Body of pancreas (tissue), 4 donors: Measurements from ENCODE around the gene C3orf38.

Experiments
- POLR2A ChIP-seq, 3 donors: fragments of 450-650 bp; IDR thresholded peaks; one replicate each; pipeline ENCODE4 v1.6.1; 2016; ENCODE audit warnings: antibody characterized with exemption in 3 of 3, mild to moderate bottlenecking in 2 of 3
- TF ChIP-seq, protein P1 (sequence below), 7 experiments: fragments of 450-650 bp in 4 of 7; fragments of 200-600 bp in 3 of 7; sonication (generic) in 3 of 7; IDR thresholded peaks; one replicate each; pipeline ENCODE4 v1.5.1; 2016 to 2019; ENCODE audit warnings: antibody characterized with exemption in 7 of 7

DNA sequence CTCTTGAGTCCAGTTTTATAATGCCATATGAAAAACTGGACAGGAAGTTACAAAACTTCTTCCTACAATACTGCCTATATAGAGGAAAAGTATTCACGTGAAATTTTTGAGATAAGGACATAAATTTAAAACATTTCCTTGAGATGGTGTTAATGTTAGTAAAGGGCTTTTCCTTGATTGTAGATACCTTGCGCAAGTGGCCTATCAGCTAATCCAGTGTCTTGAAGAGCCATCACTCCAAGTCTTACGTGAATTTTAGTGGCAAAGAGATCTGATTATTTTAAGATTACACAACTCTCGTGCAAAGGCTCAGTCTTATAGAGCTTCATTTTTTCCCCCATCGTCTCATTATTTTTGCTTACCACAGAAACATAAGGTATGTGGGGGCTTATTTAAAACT, 18.4 kb downstream of the C3orf38 start:
- TF ChIP-seq POLR2A (IDR thresholded peaks at IDR 0.05): no peak
- TF ChIP-seq, protein P1, sequence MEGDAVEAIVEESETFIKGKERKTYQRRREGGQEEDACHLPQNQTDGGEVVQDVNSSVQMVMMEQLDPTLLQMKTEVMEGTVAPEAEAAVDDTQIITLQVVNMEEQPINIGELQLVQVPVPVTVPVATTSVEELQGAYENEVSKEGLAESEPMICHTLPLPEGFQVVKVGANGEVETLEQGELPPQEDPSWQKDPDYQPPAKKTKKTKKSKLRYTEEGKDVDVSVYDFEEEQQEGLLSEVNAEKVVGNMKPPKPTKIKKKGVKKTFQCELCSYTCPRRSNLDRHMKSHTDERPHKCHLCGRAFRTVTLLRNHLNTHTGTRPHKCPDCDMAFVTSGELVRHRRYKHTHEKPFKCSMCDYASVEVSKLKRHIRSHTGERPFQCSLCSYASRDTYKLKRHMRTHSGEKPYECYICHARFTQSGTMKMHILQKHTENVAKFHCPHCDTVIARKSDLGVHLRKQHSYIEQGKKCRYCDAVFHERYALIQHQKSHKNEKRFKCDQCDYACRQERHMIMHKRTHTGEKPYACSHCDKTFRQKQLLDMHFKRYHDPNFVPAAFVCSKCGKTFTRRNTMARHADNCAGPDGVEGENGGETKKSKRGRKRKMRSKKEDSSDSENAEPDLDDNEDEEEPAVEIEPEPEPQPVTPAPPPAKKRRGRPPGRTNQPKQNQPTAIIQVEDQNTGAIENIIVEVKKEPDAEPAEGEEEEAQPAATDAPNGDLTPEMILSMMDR (IDR thresholded peaks at IDR 0.05): no peak
